GM20000 (cell line): ENCODE results near the gene PPFIA3.

Experiments used
- DNase-seq: peaks from one replicate; pipeline ENCODE4 v3.0.0; 2012; ENCODE audit warnings: low spot score
- CTCF ChIP-seq: IDR thresholded peaks from 2 replicates; pipeline ENCODE4 v1.5.1; 2012; ENCODE audit warnings: mild to moderate bottlenecking, control low read depth; ENCODE audit errors: extremely low read depth, missing control alignments

The PPFIA3 gene

GRCh38 chr19:49094505-49095482 lies 24.6 kb upstream of the PPFIA3 start:
- no peak for TF ChIP-seq CTCF
- no peak for DNase-seq

GRCh38 chr19:49097453-49098288 lies 21.7 kb upstream of the PPFIA3 start:
- TF ChIP-seq CTCF = peak; percentile 98
- peak; percentile 86 for DNase-seq

GRCh38 chr19:49098795-49099194 lies 20.5 kb upstream of the PPFIA3 start:
- DNase-seq = no peak
- no peak for TF ChIP-seq CTCF

GRCh38 chr19:49101160-49101559 lies 18.2 kb upstream of the PPFIA3 start:
- no peak for TF ChIP-seq CTCF
- DNase-seq = no peak

GRCh38 chr19:49102303-49102702 lies 17.0 kb upstream of the PPFIA3 start:
- no peak for TF ChIP-seq CTCF
- no peak for DNase-seq

GRCh38 chr19:49103331-49104085 lies 15.8 kb upstream of the PPFIA3 start:
- TF ChIP-seq CTCF = no peak
- DNase-seq = no peak
